EH (cell line): ENCODE data around the gene PGAP6.
"Not testable (repeated sequence)": the region's sequence is repeated elsewhere in the genome, so short reads cannot be mapped to it uniquely, and the experiment has no call there.

Experiments
- DNase-seq: peaks from one replicate; pipeline ENCODE4 v3.0.0-alpha.2; 2015; ENCODE audit warnings: low read depth

PGAP6 gene, protein sequence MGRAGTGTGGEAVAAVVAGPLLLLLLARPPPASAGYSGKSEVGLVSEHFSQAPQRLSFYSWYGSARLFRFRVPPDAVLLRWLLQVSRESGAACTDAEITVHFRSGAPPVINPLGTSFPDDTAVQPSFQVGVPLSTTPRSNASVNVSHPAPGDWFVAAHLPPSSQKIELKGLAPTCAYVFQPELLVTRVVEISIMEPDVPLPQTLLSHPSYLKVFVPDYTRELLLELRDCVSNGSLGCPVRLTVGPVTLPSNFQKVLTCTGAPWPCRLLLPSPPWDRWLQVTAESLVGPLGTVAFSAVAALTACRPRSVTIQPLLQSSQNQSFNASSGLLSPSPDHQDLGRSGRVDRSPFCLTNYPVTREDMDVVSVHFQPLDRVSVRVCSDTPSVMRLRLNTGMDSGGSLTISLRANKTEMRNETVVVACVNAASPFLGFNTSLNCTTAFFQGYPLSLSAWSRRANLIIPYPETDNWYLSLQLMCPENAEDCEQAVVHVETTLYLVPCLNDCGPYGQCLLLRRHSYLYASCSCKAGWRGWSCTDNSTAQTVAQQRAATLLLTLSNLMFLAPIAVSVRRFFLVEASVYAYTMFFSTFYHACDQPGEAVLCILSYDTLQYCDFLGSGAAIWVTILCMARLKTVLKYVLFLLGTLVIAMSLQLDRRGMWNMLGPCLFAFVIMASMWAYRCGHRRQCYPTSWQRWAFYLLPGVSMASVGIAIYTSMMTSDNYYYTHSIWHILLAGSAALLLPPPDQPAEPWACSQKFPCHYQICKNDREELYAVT

DNA sequence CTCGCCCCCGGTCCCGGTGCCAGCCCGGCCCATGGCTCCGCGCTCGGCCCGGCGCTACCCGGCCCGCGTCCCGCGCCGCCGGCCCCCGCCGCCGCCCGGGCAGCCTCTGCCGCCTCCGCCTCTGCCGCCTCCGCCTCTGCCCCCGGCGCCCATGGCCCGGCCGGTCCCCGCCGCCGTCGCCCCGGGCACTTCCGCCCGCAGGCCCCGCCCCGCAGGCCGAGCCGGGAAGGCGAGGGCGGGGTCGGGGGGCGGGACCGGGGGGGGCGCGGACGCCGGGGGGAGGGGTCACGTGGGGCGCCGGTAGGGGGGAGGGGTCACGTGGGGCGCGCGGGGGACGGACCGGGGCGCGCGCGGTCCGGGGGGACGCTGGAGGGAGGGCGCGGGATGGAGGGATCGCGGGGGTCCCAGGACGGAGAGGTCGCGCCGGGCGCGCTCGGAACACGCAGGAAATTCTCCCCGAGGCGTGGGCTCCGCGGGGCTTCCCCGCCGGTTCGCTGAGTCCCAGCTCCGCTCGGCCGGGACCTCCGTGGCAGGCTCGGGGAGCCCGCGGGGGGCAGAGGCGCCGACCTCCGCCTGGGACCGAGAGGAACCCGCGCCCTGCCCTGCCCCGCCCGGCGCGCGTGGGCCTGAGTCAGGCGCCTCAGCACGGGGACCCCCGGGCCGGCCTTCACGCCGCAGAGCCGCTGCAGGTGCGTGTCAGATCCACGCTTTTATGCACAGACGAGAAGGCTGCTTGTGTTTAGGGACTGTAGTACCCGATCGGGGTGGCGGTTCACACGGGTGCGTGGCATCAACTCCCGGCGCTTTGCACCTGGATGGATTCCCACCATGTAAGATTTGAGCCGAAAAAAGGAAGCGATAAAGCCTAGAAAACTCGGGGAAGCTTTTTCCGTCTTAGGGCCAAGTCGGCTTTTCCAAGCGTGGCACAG, at the start of gene PGAP6:
Gene PGAP6 (minus strand): TSS at position 190 of the 929 bp plus-strand sequence. CDS start 157 bp downstream, at position 33.
- peak; percentile 68 for DNase-seq

DNA sequence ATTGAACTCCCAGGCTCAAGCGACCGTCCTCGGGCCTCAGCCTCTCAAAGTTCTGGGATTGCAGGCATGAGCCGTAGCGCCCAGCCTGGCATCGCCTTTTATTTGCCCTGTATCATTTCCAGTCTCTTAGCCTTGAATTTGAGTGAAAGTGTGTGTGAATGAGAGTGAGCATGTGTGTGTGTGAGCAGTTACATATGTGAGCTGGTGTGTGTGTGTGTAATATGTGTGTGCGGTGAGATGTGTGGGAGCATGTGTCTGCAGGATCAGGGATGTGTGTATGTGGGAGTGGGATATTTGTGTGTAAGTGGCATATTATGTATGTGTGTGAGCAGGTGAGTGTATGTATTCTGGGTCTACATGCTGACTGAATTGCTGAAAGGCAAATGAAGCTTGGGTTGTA, 49.1 kb upstream of the PGAP6 start:
- DNase-seq, result no peak

DNA sequence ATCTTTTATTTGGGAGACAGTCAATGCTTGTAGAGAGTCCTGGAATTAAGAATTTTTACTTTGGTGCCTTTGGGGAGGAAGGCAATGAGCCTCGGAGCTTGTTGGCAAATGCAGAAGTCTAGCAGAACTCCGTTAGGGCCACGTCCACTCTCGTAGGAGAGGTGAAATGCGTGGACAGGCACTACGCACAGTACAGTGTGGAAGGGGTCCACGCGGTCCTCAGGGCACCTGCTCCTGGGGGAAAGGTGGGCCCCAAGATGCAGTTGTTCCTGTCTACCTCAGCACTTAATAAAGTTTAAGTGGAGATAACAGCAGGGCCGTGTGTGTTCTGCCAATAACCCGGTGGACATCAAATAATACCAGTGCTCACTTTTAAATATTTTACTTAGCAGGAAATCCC, 45.5 kb upstream of the PGAP6 start:
- DNase-seq, result no peak

DNA sequence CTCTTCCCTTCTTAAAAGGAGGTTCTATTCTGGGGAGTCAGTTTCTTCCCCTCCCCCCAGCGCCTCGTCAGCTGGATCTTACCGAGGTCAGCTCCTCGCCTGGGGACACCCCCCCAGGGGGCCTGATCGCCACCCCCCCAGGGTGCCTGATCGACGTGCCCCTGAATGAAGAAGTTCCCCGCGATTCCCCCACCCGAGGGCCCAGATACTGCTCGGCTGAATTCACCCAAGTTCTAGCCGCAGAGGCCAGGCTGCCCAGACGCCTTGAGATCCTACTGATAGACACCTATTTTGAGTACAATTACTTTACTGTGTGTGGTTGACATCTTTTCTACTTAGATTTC, 45.1 kb upstream of the PGAP6 start:
- peak; percentile 22 for DNase-seq

DNA sequence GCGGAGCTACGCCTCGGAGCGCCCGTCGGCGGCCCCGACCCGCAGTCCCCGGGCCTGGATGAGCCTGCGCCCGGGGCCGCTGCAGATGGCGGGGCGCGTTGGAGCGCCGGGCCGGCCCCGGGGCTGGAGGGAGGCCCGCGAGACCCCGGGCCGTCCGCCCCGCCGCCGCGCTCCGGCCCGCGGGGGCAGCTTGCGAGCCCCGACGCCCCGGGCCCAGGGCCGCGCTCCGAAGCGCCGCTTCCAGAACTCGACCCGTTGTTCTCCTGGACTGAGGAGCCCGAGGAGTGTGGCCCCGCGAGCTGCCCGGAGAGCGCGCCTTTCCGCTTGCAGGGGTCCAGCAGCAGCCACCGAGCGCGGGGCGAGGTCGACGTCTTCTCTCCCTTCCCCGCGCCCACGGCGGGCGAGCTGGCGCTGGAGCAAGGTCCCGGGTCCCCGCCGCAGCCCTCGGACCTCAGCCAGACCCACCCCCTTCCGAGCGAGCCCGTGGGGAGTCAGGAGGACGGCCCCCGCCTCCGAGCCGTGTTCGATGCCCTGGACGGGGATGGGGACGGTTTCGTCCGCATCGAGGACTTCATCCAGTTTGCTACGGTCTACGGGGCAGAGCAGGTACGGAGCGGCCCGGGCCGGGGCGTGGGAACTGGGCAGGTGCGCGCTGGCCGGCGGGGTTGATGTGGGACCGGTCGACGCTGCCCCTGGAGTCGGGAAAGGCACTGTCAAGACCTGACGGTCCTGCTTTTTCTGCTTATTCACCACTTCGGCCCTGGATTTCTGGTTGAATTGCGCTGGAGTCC, 44.5 kb upstream of the PGAP6 start:
- peak; percentile 15 for DNase-seq

DNA sequence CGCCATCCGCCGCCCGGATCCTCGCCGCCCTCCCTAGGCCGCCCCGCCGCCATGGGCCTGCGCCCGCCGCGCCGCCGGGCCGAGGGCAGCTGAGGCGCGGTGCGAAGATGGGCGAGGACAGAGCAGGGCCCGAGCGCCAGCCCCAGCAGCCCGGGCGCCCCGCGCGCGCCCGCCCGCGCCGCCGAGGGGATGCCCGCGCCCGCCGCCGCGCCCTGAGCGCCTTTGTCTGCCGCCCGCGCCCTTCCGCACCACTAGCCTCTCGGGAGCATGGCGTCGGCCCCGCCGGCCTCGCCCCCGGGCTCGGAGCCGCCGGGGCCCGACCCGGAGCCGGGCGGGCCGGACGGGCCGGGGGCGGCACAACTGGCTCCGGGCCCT, 43.9 kb upstream of the PGAP6 start:
- no peak for DNase-seq

DNA sequence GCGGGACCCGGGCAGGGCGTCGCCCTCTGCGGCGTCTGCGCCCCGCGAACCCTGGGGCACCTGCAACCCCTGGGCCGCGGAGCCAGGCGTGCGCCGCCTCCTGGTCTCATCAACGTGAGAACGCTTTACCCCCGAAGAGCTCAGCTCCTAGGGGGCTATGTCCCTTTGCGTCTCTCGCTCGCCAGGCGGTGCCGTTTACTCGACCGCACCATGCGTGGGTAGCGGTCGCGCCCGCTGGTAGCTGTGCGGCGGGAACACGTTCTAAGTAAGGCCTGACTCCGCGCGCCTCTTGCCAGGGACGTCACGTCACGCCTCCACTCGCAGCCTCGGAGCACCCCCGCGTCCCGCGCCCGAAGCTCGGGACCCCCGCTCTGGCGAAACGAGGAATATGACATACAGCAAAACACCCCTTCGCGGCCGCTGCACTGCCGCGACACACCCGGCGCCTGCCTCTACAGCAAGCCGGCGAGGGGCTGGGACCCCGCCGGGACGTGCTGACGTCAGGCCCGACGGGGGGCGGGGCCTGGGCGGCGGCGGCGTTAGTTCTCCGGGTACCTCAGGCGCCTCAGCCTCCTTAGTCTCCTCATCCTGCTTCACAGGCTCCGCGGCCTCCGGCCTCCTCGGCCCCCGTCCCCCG, 43.4 kb upstream of the PGAP6 start, which contains the start of gene RAB11FIP3:
Gene RAB11FIP3 (plus strand): TSS at position 568 of the 637 bp plus-strand sequence. CDS start 358 bp downstream, outside the sequence.
- peak; percentile 82 for DNase-seq

DNA sequence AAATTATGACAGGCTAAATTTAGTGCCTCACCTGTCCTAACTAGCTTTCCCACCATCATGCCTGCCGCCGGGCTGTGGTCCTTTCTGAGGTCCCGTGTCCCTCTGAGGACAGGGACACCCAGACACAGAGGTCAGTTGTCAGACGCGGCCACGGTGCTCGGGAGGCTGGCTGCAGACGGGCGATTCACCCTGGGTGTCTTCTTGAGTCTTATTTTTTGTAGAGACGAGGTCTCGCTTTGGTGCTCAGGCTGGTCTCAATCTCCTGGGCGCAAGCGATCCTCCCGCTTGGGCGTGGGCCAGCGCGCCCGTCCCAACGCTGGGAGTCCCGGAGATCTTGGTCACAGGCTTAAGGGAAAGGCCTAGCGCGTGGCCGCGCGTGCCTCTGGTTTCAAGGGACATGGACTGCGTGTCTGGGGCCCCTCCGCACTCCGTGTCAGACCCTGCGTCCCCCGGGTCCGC, 42.9 kb upstream of the PGAP6 start:
- DNase-seq, result no peak

DNA sequence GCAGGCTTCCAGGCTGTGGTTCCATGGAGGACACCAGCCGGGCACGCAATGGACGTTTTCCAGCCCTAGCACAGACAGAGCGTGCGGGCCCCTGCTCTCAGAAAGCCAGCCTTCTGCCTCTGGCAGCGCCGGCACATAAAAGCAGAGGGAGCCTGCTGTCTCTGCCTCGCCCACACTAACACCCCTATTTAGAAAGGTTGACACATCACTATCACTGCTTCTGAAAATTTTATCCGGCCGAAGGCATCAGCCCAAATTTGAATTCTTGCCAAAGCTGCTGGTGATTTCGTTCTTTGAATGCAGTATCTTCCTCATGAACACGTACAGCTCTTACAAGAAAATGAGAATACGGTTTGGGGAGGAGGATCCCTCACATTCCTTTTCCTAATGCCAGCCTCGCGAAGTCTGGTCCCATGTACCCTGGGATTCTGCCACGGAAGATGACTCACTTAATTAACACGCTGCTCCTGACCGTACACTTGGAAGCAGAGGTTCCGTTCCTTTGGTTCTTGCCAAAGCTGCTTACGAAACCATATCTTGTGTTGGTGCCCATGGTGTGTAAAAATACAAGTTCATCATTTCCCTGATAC, 42.4 kb upstream of the PGAP6 start:
- peak; percentile 99 for DNase-seq

DNA sequence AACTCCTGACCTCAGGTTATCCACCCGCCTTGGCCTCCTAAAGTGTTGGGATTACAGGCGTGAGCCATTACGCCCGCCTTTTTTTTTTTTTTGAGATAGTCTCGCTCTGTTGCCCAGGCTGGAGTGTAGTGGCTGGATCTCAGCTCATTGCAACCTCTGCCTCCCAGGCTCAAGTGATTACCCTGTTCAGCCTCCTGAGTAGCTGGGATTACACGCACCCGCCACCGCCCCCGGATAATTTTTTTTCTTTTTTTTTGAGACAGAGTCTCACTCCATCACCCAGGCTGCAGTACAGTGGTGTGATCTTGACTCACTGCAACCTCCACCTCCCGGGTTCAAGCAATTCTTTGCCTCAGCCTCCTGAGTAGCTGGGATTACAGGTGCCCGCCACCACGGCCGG, 40.4 kb upstream of the PGAP6 start:
- DNase-seq, result not testable (repeated sequence)

DNA sequence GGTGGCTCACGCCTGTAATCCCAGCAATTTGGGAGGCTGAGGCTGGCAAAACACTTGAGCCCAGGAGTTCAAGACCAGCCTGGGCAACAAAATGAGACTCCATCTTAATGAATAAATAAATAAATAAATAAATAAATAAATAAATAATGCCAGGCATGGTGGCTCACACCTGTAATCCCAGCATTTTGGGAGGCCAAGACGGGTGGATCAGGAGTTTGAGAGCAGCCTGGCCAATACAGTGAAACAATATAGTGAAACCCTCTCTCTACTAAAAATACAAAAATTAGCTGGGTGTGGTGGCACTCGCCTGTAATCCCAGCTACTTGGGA, 33.4 kb upstream of the PGAP6 start:
- not testable (repeated sequence) for DNase-seq

DNA sequence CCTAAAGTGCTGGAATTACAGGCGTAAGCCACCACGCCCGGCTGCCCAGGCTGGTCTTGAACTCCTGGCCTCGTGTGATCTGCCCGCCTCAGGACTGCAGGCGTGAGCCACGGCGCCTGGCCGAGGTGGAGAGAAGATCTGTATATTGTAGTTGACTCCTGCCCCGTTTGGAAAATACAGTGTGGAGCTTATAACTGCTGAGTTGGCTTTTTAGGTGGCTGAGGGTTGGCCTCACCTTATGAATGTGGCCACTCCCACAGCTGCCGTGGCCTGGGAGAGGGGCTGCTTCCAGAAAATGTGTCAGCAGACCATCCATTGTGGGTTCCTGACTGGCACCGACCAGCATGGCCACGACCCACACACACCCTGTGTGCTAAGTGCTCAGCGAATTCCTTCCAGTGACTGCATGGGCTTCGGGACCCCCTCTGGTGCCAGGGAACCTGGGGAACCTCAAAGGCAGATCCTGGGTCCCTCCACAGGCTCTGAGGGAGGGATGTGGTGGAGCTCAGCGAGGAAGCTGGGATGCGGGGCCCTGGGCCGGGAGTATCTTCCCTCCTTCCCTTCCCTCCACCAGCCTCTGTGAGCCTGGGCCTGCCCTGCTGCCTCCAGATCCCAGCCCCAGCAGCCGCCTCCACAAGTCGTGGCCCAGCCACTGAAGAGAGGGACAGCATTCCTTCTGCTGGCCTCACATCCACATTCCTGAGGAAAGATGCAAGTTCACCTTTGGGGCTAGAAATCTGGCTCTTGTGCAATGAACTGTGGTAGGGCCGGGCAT, 32.8 kb upstream of the PGAP6 start:
- DNase-seq, result peak; percentile 46

DNA sequence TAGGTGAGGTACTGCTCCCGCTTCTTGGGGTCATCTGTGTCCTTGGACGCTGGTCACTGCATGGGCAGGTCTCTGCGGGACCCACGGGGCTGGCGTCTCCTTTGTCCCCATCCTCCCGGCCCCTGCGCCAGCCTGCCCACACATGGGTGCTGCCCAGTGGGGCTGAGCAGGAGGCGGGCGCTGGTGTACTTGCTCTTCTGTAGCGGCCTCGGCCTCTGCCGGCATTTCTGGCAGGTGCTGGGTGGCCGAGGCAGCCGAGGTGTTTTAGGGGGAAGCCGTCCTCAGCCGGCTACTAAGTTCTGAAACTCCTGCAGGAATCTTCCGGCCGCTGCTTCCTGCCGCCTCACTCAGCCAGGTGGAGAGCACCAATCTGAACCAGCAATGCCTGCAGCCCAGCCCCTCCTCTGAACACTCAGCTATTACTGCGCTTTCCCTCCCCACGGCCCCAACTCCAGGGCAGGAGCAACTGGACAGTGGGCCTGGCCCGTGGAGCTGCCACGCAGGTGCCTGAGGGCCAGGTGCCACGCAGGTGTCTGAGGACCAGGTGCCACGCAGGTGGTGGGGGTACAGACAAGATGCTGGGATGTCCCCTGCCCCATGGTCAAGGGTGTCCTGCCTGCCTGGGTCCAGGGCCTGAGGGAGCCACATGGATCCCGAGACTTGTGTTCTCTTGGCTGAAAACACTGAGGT, 29.9 kb upstream of the PGAP6 start:
- DNase-seq, result no peak

DNA sequence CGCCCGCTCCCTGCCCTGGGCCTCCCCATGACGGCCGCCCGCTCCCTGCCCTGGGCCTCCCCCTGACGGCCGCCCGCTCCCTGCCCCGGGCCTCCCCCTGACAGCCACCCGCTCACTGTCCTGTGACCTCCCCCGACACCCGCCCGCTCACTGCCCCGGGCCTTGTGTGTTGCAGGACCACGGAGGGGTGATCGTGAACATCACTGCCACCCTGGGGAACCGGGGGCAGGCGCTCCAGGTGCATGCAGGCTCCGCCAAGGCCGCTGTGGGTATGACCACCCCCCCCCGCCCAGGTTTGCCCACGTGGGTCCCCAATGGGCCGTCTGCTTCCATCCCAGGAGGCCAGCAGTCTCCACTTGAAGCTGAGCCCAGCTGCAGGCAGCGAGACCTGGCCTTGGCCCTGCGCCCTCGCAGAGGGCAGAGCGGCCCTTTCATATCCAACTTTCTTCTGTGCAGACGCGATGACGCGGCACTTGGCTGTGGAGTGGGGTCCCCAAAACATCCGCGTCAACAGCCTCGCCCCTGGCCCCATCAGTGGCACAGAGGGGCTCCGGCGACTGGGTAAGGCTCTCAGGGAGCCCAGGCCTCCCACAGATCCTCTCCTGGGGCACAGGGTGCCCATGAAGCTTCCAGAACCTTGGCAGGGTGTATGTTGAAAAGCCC, 28.9 kb upstream of the PGAP6 start:
- no peak for DNase-seq

DNA sequence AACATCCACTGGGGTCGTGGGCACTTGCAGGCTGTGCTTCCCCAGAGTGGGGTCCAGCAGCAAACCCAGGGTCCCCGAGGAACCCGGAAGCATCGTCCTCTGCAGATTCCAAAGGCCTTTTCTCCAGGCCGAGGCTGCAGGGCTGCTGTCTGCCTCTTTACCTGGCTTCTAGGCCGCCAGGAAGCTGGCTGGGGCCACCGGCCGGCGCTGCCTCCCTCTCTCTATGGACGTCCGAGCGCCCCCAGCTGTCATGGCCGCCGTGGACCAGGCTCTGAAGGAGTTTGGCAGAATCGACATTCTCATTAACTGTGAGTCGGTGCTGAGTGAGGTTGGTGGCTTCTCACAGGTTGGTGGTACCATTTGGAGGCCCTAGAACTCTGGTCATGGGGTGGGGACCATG, 25.5 kb upstream of the PGAP6 start:
- no peak for DNase-seq

DNA sequence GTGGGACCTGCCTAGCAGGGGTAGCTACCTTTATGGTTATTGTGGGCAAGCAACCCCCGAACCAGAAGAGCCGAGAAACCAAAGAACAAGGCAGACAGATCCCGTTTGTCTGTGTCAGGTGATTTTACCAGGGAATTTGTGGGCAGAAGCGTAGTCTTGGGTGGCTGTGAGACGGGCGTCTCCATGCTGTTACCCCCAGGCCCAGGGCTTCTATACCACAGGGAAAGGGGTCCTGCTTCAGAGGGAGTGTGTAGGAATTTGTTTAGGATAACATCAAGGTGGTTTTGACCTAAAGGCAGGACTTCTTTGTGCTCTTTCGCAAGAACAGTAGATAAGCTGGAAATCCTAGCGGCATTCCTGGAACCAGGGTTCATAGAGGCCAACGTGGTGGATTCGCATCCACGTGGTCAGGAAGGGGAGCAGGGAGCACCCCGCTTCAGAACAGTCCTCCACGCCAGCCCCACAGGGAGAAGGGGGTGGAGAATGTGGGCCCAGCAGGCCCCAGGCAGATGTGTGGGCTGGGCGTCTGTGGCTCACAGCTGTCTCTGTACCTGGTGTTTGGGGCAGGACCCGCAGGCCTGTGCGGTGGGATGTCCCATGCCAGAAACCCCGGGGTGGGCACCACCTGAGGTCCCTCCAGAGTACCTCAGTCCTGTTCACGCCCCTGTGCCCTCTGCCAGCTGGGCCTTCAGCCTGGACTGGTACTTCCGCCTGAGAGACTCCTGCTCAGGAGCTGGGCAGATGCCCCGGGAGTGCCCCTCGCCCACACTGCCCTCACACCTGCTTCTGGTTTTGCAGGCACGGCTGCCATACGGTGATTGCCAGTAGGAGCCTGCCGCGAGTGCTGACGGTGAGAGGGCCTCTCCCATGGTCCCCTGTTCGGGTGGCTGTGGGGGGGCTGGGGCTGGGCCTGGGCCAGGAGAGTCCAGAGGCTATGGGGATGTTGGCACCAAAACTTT, 24.0 kb upstream of the PGAP6 start:
- DNase-seq, result no peak

DNA sequence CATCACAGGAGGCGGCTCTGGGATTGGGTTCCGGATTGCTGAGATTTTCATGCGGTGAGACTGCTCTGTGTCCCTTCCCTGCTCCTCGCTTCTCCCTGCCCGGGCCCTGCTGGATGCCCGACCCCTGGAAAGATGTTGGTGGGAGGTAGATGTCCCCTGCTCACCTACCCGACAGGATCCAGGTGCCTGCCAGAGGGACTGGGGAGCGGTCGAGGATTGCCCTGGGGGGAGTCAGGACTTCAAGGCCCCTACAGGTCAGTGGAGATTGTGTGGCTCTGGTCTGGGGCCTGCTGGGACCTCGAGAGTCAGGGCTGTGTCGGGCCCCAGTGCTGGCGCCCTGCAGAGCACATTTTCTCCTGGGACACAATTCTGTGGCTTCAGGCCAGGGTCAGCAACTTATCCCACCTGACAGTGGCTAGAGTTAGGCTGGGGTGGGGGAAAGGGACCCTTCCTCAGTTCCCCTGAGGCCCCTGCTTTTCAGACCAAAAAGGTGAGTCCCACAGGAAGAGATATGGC, 23.3 kb upstream of the PGAP6 start:
- no peak for DNase-seq
